HG02970 (cell line): Measurements from ENCODE around the gene WDCP.
"Not testable (repeated sequence)": the region's sequence is repeated elsewhere in the genome, so short reads cannot be mapped to it uniquely, and the experiment has no call there.

Experiments
- ATAC-seq: cut with Tn5 transposase; IDR thresholded peaks from one replicate; pipeline ENCODE4 v1.9.1; 2021; ENCODE audit warnings: mild to moderate bottlenecking, moderate library complexity, moderate number of reproducible peaks; ENCODE audit not compliant: unreplicated experiment, low FRiP score

Gene WDCP

DNA sequence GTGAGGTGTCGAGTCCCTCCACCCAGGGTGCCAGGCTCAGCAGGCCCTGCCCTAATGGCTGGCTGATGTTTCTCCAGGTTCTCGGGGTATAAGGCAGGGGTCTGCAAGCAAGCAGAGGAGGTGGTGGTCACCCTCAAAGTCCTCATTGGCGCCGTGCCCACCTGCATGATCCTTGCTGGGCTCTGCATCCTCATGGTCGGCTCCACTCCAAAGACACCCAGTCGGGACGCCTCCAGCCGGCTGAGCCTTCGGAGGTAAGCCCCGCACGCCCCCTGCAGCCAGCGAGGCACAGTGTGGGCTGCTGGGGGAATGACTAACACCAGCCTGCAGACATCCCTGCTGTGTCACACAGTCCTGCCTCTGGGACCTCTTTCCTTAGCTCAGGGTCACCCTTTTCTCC is 23.2 kb downstream of the WDCP start:
- ATAC-seq: no peak

DNA sequence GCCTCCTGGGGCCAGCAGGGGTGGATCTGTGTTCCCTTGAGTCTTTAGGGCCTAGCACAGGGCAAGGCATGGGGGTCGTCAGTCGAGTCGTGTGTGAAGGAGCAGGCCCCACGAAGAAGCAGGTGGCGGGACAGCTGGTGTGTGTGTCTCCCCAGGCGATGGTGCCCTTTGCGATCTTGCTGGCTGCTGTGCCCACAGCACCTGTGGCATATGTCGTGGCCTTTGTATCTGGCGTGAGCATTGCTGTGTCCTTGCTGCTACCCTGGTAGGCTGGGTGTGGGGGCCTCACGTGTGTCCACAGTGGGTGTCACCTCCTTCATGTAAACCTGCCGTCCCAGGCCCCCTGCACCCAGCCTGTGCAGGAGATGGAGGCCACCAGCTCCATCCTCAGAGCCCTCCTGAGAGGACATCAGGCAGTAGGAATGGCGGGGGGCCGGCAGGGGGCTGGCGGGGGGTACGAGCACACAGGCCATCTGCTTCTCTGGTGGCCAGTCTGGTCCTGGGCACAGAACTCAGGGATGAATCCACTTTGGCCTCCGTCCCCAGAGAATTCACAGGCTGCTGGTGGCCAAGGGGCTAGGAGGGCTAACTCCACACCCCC is 24.1 kb downstream of the WDCP start:
- ATAC-seq: no peak

DNA sequence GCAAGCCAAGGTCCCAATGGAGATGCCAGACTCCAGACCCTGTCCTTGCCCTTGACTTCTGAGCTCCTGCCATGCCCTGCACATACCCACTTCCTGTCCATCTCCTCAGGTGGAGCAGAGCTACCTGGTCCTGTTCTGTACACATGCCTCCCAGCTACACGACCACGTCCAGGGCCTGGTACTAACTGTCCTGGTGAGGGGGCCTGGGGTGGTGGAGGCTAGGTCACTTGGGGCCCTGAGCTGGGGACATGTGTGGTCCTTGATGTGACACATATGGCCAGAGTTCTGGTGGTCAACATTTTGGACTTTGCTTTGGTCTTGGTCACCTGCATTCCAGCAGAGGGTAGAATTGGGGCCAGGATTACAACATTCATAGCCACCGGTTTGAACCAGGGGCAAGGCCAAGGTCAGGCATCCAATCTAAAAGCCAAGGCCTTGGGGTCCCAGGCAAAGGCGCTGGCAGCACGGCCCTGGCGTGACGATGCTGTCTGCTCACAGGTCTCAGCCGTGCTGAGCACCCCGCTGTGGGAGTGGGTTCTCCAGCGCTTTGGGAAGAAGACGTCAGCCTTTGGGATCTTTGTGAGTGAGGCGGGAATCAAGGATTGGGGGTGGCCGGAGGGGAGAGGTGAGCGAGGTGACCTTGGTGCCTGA is 24.7 kb downstream of the WDCP start:
- ATAC-seq: no peak

DNA sequence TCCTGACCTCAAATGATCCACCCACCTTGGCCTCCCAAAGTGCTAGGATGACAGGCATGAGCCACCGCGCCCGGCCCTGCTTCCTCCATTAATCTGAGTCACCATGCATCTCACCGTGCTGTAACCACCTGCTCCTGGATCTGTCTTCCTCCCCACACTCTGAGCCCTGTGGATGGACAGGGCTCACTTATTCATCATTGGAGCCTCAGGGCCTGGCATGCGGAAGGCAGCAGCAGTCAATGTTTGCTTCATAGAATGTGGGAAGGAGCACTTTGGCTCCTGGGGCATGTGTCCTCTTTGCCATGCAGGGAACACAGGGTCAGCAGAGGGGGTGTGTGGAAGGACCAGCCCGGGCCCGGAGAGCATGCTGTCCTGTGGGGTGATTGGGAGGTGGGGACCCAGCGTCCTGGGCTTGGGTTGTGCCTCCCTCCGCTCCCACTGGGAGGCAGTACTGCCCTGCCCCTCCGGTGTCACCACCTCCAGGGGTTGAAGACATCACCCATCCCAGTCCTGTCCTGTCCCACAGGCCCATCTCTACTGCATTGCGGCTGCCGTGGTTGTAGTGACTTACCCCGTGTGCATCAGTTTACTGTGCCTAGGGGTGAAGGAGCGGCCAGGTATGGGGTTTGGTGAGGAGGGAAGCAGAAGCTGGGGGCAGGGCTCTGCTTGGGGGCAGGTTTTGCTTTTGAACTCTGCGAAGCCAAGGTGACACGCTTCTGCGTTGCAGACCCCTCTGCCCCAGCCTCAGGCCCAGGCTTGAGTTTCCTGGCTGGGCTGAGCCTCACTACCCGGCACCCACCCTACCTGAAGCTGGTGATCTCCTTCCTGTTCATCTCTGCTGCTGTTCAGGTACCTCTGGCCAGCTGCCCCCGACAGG is 25.8 kb downstream of the WDCP start:
- ATAC-seq: no peak

DNA sequence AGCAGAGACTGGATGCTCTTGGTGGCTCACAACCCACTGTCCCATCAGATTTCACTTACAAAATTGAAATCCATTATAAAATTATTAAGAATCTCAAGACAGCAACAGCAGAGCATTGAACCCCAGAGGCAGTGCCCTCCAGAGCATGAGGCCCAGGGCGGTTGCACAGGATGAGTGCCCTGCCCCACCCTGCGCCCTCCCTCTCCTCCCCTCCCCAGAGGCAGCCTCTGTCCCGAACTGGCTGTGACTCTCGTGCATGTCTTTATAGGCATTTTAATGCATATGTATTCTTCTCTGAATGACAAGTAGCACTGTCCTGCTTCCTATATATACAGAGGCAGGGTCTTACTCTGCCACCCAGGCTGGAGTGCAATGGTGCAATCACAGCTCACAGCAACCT is 26.9 kb downstream of the WDCP start:
- ATAC-seq: no peak

DNA sequence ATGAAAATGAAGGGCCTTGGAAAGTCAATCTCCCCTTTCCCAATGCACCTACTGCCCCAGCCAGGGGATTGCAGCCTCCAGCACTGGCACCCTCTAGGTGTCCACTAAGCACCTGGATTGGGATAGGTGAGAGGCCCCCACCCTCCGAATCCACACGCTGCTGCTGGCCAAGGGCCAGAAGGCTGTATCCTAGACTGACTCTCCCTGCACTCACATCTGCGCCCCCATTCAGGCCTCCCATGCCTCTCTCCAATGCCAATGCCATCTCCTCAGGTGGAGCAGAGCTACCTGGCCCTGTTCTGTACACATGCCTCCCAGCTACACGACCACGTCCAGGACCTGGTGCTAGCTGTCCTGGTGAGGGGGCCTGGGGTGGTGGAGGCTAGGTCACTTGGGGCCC is 27.5 kb downstream of the WDCP start:
- ATAC-seq: no peak

DNA sequence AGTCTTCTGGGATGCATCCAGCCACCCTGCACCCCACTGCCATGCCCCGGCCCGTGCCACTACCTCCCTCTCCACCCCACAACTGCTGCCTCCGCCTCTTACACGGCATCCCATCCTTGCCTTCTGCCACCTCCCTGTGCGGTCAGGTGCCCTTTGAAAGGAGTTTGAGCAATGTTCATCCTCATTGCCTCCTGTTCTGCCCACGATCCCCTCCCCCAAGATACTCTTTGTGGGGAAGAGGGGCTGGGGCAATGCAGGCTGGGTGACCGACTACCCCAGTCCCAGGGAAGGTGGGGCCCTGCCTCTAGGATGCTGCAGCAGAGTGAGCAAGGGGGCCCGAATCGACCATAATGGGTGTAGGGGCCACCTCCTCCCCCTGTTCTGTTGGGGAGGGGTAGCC is 28.9 kb downstream of the WDCP start:
- no peak for ATAC-seq

DNA sequence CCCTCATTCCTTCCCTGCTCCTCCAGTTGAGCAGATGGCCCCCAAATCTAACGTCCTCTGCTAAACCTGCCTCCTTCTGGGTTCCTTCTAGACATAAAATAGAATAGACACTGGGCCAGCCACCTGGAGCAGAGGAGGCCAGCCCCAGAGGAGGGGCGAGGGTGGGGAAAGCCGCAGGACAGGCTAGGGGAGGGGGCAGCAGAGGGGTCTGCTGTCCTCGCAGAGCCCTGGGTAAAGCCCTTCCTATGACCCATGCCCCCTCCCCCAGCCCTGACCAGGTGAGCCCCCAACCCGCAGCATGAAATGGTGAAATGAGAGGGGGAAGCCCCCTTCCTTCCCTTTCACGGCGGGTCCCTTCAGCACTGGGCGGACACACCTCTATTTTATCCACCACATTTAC is 29.5 kb downstream of the WDCP start:
- no peak for ATAC-seq

DNA sequence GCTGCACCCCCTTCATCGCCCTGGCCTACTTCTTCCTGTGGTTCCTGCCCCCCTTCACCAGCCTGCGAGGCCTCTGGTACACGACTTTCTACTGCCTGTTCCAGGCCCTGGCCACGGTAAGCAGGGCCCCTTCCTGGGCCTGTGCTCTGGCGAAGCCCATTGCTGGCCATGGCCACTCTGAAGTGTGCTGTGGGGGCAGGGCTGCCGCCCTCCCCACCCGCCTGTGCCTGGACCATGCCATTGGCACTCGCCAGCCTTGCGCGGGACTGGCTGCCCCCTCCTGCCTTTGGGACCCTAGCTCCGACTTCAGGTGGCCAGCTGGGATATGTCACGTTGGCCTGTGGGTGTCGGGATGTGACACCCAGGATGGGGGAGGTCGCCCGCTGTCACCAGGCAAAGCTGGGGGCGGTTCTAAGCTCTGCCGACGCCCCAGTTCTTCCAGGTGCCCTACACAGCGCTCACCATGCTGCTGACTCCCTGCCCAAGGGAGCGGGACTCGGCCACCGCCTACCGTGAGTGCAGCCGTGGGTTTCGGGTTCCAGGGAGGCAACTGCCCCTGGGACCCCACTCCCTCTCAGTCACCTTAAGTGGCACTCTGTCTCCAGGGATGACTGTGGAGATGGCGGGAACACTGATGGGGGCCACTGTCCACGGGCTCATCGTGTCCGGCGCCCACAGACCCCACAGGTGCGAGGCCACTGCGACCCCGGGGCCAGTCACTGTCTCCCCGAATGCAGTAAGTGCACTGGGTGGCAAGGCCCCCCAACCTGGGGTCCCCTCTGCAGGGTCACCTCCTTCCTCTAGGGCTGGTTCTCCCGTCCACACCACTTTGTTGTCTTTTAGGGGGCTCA is 30.1 kb downstream of the WDCP start:
- ATAC-seq: no peak

DNA sequence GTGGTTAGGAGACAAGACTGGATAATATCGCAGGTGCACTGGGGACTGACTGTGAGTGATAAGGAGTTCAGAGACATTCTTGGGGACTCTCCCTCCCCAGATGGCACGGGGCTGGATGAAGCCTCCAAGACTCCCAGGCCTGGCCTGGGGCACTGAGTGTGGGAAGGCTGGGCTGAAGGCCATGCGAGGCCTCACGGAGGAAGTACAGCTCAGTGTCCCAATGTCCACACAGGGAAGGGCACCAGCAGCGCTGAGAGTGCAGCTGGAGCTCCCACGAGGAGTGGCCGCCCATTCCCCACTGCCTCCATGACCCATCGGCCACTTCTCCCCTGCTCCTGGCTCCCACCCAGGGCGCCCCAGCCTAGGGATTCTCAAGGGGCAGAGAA is 30.8 kb downstream of the WDCP start:
- ATAC-seq: no peak

DNA sequence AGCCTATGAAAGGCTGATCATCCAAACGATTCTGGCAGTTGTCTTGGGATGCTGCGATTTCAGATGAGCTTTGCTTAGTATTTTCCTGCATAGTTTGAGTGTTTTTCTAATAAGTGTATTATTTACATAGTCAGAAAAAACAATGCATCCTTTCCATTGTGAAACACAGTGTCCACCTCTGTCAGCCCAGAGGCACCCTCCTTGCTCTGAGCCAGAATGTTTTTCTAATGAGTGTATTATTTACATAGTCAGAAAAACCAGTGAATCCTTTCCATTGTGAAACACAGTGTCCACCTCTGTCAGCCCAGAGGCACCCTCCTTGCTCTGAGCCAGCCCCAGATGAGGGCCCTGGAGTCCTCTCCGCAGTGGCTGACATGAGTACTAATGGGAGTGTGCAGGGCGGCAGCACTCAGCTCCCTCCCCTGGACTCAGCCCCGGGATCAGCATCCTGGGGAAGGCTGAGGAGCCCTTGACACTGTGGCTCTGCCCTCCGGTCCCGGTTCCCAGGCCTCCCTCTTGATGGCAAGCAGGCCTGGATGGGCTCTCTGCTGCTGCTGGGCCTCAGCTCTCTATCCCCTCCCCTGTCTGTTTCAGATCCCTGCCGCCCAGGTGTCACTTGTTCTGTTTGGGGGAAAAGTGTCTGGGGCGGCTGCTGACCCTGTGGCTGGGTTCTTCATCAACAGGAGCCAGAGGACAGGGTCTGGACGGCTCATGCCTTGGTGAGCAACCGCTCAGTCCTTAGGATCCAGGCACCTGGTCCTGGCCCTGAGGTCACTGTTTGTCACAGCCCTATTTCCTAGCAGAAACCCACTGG is 31.4 kb downstream of the WDCP start:
- no peak for ATAC-seq

DNA sequence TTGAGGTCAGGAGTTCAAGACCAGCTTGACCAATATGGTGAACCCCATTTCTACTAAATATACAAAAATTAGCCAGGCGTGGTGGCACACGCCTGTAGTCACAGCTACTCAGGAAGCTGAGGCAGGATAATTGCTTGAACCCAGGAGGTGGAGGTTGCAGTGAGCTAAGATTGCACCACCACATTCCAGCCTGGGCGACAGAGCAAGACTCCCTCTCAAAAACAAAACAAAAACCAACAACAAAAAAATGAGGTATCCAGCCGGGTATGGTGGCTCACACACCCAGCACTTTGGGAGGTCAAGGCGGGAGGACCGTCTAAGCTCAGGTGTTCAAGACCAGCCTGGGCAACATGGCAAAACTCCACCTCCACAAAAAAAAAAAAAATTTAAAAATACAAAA is 32.3 kb downstream of the WDCP start:
- not testable (repeated sequence) for ATAC-seq

DNA sequence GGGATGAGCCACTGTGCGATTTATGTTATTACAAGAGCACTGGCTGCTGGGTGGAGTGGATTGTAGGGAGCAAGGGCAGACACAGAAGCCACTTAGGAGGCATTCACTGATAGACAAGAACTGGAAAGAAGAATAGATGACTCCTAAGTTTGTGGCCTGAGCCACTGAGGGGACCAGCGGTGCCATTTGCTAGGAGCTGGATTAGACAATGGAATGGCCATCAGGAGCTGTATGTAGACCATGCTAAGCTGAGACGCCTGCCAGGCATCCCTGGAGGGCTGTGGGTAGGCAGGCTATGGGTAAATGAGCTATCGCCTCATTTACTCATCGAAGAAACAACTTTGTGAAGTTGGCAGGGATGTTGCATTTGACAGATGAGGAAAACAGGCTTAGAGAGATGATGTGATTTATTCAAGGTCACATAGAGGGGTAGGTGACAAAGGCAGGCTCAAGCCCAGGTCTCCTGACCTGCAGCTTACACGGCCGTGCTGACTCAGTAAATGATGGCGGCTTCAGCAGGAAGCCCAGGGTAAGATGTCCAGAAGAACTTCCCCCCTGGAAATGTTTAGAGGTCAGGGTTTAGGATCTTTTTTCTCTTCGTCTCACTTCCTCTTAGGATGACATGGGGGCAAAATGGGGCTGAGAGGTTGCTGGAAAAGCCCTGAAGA is 34.5 kb downstream of the WDCP start:
- no peak for ATAC-seq

DNA sequence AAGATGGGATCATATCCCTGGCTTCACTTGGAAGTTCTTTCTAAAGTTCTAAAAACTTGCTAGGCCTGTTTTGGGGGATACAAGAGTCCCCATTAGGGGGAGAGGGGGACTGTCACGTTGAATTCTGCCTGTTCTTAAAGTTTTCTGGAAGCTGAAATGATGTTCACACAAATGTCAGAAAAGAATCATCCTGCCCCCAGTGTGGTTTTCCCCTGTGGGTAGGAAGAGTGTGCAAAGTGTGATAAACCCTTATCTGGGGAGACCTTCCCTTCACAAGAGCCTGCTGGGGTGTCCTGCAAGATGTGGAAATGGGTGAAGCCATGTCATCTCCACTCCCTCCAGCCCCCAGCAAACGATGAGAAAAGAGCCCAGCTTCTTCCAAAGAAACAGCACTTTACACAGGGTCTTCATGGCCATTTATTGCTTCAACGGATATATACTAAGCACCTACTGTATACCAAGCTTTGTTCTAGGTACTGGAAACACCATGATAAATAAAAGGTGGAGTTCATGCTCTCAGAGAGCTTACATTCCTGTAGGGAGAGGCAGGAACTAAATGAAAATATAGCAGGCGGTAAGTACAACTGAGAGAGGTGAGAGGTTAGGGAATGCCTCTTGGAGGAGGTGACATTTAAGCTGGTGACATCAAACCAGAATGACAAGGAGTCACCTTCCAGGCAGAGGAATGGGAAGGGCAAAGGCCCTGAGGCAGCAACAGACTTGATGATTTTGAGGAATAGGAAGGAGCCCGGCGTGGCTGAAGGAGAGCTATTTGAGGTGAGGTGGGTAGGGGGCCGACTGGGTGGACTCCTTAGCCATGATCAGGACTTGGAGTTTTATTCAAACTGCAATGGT is 35.7 kb downstream of the WDCP start:
- ATAC-seq: no peak

DNA sequence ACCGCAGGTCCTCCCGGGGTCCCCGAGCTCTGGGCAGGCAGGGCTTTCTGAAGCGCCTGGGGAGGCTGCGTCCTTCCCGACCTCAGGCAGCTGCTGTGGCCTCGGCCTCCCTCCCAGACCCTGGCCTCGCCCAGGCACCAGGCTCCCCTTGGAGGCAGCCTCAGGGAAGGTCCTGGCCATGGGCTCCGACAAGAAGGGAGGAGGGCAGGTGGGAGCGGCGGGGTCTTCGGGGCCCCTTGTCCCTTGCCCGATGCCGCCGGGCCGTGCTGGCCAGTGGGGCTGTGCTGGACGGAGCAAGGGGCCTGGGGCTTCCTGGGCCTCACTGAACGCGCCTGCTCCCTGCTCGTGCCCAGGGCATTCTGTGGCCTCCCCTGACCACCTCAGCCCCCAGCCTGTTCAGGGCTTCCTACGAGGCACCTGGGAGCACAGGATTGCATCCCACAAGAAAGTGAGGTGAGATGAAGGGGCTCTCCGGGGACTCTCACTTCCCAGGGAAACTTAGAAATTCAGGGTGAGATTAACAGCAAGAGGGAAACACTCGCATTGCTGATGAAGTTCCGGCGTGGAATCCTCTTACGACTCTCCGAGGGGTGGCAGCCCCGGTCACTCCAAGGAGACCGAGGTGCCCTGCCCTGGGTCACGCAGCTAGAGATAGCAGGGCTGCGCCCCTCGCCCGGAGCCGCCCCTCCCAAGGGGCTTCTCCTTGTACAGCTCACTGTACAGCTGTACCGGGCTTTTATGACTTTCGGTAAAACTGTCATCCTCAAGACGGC is 36.5 kb downstream of the WDCP start:
- ATAC-seq: no peak

DNA sequence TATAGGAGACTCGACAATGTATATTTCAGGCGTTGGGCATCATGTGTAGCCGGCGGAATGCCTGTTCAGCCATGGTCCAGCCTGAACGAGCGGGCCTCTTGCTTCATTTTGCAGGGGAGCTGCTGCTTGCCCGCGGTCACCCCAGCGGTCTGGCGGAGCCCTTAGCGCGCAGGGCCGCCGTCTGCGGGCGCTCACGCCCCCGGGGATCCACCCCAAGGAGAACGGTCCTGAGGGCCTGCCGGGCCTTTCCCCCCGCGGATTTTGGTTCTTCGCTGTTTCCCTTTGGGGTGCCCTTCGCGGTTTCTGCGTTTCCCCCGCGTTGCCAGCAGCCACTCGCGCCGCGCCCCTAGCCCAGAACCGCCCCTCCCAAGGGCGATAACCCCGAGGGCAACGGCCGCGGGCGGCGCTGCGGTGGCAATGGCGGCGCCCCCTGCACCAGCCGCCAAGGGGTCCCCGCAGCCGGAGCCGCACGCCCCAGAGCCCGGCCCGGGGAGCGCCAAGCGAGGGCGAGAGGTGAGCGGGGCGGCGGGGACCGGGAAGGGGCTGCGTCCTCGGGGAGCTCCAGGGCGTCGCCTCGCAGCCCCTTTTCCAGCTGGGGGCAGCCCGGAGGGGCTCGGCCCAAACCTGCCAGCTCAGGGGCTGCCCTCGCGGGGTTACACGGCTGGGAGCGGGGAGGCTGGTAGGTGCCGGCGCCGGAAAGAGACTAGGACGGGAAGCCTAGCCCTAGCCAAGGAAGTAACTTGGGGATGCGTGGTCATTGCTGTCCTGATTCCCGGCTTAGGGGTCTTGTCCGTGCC is 37.3 kb downstream of the WDCP start, which contains the start of gene MFSD2B:
Gene MFSD2B (plus strand): TSS at position 406 of the 797 bp plus-strand sequence. CDS start 12 bp downstream, at position 418.
- no peak for ATAC-seq

DNA sequence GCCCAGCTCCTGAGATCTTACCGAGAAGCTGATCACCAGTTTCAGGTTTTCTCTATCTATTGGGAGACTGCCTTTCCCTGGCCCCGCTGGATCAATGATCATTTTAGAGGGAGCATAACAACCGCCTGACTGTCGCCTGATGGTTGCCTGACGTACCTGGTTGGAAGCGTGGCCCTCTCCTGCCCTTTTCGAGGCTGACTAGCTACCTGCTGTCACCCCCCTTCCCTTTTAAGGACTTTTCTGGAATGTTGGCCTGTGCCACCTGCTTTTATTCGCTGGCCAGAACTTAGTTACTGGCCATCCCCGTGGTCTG is 37.9 kb downstream of the WDCP start:
- ATAC-seq: no peak
